ENCODE measurements around the gene SSTR3.
A peak's percentile ranks its signal among the peaks of the same experiment; 100 is the strongest.
"Not testable (repeated sequence)": the region's sequence is repeated elsewhere in the genome, so short reads cannot be mapped to it uniquely, and the experiment has no call there.

Gene SSTR3

DNA sequence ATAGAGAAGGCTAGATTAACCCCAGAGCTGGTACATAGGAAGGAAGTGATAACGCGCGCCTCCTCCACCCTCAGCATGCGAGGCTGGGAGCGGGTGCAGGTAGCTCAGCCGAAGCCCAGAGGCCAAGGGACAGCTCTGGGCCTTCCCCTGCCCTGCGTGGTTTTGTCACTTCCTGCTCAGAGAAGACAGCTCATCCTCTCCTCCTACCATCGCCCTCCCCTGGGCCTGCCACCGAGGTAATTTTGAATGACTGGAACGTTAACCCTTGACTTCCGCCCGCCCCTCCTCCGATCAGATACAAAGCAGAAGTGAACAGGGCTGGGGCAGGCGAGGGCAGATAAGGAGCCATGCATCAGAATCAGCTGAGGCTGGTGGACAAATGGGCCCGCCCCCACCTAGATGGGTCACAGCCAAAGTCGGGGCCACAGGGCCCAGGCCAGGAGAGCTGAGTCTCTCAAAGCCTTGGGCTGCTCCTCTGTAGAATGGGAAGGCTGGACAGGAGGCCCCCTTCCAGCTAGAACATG is 30.2 kb upstream of the SSTR3 start:
- DNase-seq (ENCODE audit: low read depth in 2 of 2) = peak; percentile 84

DNA sequence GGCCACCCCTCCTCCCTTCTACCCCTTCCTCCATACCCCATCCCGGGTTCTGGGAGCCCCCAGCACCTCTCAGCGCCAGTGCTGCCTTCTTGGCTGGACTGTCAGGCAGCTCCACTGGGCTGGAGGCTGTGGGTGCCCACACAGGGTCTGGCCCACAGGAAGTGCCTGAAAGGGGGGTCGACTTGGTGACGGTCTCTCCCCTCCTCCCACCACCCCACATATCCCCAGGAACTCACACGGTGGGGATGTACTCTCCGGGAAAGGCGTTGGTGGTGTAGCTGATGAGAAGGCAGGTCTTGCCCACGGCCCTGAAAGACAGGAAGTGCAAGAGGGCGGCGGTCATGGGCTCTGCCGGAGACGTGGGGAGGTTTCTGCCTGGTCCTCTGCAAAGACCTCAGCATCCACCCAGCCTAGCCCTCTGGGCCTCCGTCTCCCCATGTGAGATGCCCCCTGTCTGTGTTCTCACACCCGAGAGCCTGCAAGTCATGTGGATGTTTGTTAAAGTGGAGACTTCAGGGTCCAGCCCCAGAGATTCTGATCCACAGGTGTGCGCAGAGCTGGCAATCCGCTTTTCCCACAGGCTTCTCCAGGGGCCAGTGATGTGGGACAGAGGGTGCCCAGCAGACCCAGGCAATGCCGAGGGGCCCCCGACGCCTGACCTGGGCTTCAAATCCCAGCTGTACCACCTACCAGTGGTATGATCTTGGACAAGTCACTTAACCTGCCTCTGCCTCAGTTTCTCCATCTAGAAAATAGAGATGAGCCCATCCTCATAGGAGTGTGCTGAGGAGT is 29.3 kb upstream of the SSTR3 start:
- no peak for DNase-seq (ENCODE audit: low read depth in 2 of 2)

DNA sequence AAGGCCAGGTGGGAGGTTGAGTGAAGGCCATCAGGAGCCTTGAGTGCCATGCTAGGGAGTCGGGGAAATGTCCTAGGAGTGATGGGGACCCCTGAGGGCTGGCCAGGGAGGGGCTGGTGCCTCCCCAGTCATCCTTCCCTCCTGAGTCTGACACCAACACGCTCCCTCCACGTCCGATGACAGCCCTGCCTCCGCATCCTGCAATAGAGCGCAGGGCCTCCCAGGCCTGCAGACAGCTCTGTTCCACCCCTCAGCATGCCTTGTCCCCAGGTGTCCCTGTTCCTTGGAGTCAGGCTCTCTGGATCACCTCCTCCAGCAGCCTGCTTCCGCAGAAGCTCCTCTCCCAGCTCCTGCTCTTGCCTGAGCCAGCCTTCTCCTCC is 28.7 kb upstream of the SSTR3 start:
- DNase-seq (ENCODE audit: low read depth in 2 of 2) = no peak

DNA sequence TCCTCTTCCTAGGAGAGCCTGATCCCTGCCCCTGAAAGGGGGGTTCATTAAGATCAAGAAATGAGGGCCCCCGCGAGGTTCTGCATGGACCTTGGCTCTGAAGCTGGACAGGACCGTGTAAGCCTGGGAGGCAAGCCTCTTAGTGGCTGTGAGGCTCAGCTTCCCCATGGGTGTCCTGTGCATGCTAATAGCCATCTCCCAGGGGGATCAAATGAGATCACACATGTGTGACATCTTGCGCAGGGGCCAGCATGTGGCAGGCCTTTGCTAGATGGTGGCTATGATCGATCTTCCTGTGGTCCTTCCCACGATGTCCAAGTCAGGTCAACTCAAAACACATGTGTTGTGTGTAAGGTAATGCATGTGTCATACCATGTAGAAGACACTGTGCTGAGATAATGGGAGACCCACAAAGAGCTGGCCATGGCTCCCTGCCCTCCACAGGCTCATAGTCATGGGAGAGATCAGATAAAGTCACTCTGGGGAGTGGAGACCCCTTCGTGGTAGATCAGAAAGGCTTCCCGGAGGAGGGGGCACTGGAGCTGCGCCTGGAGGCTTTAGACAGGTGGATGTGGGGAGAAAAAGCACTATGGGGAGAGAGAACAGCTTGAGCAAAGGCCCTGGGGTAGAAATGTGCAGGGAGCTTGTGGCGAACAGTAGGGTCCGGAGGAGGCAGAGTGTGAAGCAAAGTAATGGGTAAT is 28.1 kb upstream of the SSTR3 start:
- no peak for DNase-seq (ENCODE audit: low read depth in 2 of 2)

DNA sequence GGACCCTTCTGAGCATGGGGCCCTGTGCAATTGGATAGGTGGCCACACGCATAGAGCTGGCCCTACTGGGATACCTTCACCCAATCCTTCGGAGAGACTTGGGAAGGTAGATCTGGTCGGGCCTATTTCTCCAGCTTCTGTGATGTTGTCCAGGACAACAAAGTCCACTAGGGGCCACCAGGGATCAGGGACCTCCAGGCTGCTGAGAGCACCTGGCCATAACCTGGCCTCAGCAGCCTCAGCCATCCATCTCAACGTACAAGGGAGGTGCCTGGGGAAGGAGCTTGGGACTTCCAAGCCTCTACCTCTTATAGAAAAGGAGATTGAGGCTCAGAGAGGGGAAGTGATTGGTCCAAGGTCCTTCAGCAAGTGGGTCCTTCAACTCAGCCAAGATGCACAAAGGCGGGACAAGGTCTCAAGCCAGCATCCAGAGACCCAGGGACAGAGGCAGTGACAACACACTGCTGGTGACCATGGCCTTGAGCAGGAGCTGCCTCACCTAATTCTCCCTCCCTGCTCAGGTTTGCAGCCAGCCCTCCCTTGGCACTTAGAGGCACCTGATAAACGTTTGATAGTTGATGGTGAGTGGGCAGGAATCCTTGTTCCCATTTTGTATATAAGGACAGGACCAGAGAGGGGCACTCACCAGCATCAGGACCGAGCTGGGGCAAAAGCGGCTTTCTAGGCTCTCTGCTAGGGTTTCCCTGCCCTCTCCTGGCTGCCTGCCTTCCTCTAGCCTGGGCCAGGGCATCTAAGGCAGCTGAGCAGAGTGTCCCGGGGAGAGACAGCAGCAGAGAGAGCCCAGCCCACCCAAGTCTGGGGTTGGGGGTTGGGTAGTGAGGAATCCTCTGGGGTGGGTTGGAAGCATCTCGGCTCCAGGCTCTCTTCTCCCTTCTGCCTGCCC is 27.3 kb upstream of the SSTR3 start:
- DNase-seq (ENCODE audit: low read depth in 2 of 2) = no peak

DNA sequence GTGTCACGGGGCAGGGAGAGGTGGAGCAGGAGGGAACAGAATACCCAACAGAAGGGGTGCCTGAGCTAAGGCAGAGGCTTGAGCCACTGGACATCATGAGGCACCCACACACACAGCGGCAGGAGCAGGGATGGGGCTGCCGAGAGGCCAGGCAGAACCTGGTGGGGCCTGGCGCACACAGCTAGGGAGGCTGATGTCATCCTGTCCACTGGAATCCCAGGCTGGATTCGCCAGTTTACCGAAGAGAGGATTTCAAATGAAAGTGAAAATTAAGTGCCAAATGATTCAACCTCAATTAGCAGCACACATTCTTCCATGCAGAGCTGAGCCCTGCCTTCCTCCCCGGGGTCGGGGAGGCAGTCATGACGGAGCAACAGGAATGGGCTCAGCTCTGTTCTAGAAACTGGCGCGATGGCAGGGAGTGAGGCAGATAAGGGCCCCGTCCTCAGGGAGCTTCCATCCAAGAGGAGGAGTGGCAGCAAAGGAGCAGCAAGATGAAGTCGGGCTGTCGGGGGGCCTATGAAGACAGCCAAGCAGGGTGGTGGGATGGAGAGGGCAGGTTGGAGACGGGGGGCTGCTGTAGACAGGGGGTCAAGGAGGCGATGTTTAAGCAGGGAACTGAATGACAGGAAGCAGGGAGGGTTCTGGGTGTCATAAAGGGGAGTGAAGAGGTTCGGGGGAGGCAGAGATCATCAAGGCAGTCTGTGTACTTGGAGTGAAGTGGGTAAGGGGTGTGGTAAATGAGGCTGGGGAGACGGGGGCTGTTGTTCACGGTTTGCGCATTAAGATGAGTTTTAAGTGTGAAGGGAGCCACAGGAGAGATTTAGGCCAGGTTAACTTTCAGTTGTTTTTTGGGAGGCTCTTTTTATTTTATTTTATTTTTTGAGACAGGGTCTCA is 25.3 kb upstream of the SSTR3 start:
- DNase-seq (ENCODE audit: low read depth in 2 of 2) = no peak

DNA sequence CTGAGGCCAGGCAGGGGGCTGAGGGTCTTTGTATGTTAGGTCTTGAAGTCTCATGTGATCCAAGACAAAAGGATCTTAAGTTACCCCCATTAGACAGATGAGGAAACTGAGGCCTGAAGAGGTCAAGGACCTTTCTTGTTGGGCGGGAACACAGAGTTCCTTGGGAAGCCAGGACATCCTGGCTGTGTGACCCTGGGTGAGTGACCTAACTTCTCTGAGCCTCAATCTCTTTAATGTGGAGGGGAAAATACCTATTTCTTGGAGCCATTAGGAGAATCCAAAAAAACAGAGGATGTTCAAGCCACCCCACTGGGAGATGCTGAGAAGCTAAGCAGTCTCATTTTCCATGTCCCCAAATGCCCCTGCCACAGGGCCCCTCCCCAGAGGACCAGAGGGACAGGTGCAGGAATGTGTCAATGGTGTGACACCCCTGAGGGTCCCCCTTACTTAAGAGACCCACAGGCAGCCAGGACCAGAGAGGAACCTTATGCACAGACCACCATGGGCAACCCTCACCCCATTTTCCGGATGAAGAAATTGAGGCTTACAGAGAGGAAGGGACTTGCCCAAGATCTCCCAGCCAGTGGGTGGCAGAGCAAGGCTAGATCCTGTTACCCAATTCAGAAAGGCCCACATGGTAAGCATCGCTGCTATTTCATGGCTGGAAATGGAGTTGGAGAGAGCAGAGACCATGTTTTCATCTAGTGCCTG is 23.8 kb upstream of the SSTR3 start:
- no peak for DNase-seq (ENCODE audit: low read depth in 2 of 2)

DNA sequence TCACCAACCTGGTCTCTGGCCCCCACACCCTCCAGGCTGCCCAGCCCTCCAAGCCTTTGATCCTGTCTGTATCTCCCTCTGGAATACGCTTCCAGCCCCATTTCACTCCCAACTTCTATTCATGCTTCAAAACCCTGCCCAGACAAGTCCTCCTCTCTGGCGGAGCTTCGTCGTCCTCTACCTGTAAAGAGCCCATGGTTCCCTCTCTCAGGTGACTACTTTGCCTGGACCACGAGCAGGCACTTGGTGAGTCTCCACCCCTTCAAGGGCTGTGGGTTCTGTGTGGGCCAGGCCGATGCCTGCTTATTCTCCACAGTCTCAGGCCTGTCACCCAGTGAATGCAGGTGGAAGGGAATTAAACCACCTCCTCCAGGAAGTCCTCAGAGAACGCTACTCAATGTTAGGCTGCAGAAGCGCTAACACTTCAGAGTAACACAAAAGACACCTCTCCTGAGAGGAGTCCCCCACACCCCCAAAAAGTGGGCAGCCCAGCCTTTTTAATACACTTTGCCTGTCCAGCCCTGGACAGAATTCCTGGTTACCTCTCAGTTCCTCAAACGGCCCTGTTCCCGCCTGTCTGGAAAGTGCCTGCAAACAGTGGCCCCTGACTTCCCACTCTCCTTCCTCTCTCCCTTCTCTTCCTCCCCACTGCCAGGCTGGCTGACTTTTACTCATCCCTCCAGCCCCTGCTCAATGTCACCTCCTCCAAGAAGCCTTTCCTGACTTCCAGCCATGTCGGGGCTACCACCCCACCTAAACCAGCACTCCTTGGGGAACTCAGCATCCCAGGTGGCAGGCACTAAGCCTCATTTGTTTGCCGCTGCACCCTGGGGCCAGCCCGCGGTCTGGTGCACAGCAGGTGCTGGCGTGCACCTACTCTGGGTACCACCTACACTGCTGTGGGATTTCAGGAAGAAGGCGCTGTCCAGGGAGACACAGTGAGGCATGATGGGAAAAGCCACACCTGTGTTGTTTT is 22.7 kb upstream of the SSTR3 start:
- DNase-seq (ENCODE audit: low read depth in 2 of 2) = no peak

DNA sequence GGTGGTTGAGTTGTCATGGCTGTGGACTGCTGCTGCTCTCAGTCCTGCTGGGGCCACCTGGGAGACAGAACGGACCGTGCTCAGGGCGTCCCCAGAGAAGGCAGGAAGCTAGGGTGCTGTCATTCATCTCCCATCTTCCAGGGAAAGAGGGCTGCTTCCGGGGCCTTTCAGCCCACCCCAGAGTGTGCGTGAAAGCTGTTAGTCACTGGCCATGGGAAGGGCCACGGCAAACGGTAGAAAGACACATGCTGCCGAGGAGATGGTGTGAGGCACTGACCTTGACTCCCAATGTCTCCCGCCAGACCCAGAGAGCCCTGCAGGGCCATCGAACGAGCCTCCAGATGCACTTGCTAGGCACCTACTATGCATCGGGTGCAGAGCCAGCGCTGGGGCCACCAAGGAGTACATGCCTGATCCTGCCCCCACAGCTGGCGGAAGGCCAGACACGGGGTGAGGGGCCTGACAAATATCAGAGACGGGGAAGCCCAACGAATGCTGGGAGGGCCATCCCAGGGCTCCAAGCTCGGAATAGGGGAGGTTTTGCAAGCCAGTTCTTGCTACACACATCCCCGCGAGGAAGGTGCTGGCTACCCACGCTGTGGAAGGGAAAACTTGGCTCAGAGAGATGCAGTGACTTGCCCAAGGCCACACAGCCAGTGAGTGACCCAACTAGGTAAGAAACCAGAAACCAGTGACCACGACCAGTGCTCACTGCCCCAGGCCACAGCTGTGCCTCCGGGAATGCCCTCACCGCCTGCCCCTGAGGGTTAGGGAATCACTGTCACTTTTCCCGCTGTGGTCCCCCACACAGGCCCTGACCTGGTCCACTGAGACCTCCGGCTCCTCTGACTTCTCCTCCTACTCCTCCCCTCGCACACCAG is 21.7 kb upstream of the SSTR3 start:
- DNase-seq (ENCODE audit: low read depth in 2 of 2) = no peak

DNA sequence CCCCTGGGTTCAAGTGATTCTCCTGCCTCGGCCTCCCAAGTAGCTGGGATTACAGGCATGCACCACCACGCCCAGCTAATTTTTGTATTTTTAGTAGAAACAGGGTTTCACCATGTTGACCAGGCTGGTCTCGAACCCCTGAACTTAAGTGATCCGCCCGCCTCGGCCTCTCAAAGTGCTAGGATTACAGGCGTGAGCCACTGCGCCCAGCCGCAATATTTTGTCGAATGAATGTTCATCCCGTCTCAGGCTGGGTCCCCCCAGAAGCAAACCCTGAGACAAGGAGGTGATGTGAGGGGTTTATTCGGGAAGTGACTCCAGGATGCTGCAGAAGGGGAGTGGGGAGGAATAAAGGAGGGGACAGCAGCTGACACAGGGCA is 21.1 kb upstream of the SSTR3 start:
- DNase-seq (ENCODE audit: low read depth in 2 of 2) = not testable (repeated sequence)

DNA sequence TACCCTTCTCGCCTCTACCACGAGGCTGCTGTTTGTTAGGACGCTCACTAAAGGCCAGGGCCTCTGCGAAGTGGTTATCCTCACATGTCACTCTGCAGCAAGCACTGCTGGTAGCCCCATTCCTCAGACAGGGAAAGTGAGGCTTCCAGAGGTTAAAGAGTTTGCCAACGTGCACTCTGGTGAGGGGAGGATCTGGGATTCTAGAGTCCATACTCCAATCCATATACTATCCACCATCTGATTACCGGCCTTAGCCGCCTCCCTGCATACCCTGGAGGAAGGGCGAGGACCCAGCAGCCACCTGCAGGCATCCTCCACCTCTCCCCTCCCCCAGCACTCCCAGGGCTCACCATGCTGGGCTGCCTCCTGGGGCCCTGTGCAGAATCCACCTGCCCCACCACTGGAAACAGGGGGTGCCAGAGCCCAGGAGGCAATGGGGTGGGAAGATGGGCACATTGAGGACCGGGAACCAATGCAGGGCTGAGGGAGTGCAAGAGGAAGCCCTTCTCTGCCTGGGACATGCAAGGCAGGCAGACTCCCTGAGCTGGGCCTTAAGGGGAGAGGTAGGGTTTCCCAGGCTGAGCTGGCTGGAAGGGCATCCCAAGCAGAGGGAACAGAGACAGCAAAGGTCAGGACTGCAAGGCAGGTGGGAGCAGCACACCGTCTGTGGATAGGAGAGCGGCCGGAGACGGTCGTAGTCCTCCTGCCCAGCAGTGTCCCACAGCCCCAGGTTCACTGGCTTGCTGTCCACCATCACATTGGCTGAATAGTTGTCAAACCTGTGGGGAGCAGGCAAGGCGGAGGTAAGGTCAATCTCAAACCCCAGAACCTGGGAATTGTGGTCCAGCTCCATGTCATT is 20.1 kb upstream of the SSTR3 start:
- no peak for DNase-seq (ENCODE audit: low read depth in 2 of 2)

DNA sequence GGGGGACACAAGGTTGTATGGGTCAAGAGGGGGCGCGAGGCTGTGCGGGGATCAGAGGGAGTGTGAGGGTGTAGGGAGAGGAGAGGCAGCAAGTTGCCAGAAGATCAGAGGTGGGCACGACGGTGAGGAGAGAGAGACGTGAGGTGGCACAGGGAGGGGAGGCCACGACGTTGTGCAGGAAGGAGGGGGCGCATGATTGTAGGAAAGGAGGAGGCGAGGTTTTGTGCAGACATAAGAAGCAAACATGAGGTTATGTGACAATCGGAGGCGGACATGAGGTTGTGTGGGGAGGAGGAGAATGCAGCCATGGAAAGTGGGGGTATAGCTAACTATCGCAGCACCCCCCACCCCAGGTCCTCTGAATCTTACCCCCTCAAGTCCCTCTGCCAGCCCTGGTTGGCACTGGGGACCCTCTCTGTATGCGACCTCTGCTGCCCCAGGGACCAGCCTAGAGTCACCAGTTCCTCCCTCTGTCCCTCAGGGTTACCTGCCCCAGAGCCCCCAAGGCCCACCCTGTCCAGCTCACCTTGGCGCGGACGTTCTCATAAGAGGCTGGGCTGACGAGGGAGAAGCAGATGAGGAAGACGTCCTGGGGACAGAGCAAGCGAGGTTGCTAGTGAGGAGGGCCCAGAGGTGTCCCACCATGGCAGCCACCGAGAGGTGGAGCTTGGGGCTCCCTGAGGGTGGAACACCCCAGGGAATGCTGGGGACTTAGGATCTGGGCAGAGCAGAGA is 19.3 kb upstream of the SSTR3 start:
- no peak for DNase-seq (ENCODE audit: low read depth in 2 of 2)

DNA sequence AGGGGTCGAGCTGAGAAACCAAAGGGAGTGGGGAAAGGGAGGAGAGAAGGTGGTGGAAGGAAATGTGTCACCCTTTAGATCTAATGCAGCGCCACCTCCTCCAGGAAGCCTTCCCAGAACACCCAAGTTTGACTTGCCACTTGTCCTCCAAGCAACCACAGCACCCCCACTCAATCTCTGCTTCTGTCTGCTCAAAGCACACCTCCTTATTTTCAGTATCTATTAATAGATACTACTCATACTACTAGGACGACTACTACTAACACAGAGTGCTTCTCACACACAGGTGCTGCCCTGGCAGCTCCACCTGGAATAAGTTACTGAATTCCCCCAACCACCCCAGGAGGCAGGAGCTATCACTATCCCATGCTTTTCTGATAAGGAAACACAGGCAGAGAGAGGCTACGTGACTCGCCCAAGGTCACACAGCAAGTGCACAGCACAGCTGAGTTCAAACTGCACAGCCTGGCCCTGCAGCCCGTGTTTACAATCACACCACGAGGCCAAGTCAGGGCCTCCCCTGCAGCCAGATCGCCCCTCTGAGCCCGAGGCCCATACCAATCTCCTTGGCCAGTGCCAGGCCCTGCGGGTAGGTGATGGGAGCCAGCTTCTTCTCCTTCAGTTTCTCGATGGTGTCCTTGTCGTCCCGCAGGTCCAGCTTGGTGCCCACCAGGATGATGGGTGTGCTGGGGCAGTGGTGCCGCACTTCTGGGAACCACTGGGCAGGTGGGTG is 18.6 kb upstream of the SSTR3 start:
- DNase-seq (ENCODE audit: low read depth in 2 of 2) = peak; percentile 72 to 81

DNA sequence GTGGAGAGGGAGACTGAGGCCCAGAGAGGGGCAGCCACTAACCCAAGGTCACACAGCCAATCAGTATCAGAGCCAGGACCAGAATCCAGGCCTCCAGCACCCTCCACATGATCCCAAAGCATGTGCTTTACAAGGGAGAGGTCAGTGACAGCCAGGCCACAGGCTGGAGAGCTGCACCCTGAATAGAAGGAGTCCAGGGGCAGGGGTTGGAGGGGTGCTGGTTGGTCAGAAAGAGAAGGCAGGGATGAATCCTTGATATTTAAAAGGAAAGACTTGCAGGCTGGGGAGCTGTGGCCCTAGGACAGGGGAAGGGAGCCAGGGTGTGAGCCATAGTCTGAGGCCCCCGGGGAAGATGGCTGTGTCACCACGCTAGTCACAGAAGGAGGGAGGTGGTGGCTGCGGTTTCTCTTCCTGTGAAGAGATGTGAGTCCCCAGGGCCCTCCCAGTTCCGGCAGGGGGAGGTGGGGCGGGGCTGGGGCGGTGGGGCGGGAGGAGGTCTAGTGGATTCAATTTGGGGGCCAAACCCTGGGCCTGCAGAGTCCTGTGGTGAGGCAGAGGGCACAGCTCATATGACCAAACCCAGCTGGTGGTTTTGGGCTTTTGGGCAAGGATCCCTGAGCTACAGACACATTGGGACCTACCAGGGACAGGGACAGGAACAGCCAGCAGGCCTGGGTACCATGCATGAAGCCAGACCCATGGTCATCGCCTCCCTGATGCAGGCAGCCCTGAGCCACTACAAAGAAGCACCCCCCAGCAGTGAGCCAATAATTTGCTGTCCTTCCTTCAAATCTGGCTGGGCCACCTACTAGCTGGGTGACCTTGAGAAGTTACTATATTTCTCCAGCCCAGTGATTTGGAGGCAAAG is 17.8 kb upstream of the SSTR3 start:
- peak; percentile 81 to 83 for DNase-seq (ENCODE audit: low read depth in 2 of 2)

Data from activated CD4-positive, alpha-beta T cell treated with anti-CD3 and anti-CD28 coated beads for 24 hours (primary cell).